SK-N-SH treated with all-trans-retinoic acid at 6 μM for 48 hours (cell line): ENCODE measurements around the gene MARF1.
A peak's percentile ranks its signal among the peaks of the same experiment; 100 is the strongest.

Experiments used
- ARNTL ChIP-seq: fragments of 450-650 bp; formaldehyde crosslinking; IDR thresholded peaks from 2 replicates; pipeline ENCODE4 v1.5.0; 2020; ENCODE audit warnings: low read depth, mild to moderate bottlenecking, moderate library complexity, borderline replicate concordance
- ISL1 ChIP-seq: fragments of 250-450 bp; sonication (Bioruptor Pico); IDR thresholded peaks from 2 replicates; pipeline ENCODE4 v2.1.2; 2022; ENCODE audit warnings: mild to moderate bottlenecking, moderate library complexity
- OSR1 ChIP-seq: fragments of 250-450 bp; sonication (Bioruptor Pico); IDR thresholded peaks from 2 replicates; pipeline ENCODE4 v1.8.0; 2022; ENCODE audit warnings: moderate library complexity, mild to moderate bottlenecking, inconsistent platforms
- PPARA ChIP-seq: fragments of 250-450 bp; sonication (Bioruptor Pico); IDR thresholded peaks from 2 replicates; pipeline ENCODE4 v1.5.0; 2020; ENCODE audit warnings: mild to moderate bottlenecking, borderline replicate concordance
- RARB ChIP-seq: fragments of 250-450 bp; sonication (Bioruptor Pico); IDR thresholded peaks from 2 replicates; pipeline ENCODE4 v1.8.0; 2021; ENCODE audit warnings: mild to moderate bottlenecking, moderate library complexity
- ZFP3 ChIP-seq: fragments of 250-450 bp; sonication (Bioruptor Pico); IDR thresholded peaks from 2 replicates; pipeline ENCODE4 v1.5.0; 2020; ENCODE audit warnings: mild to moderate bottlenecking, moderate library complexity
- ZNF565 ChIP-seq: fragments of 450-650 bp; formaldehyde crosslinking; conservative IDR thresholded peaks from 2 replicates; pipeline ENCODE4 v1.5.0; 2020; ENCODE audit warnings: low read depth, mild to moderate bottlenecking, moderate library complexity
- TF ChIP-seq, protein P1 (sequence below): fragments of 250-450 bp; sonication (Bioruptor Pico); IDR thresholded peaks from 2 replicates; pipeline ENCODE4 v1.8.0; 2020; ENCODE audit warnings: mild to moderate bottlenecking, moderate library complexity, borderline replicate concordance
- TF ChIP-seq, protein P2 (sequence below): fragments of 250-450 bp; sonication (Bioruptor Pico); IDR thresholded peaks from 2 replicates; pipeline ENCODE4 v1.5.1; 2020; ENCODE audit warnings: low read depth, mild to moderate bottlenecking, moderate library complexity
- TF ChIP-seq, protein P3 (sequence below): fragments of 250-450 bp; sonication (Bioruptor Pico); IDR thresholded peaks from 2 replicates; pipeline ENCODE4 v1.5.1; 2021; ENCODE audit warnings: mild to moderate bottlenecking, moderate library complexity

DNA sequence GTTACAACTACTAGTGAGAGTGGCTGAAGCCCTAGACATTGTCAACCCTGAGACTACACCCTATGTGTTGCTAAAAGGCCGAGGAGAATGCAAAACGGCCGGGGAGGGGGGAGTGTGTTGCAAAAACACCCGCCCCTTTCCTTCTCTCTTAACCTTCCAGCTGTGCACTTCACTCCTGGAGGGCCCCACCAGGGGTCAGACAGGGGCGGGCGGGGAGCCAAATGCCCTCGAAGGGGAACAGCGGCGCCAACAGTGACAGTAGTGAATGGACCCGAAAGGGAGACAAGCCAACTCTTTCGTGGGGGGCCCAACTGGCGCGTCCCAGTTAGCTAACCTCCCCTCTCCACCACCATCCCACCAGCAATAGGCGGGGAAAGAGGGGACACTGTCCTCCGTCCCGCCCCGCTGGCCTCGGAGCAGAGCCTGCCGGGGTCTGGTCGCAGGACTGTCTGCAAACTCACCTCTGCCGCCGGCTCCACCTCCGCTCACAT lies 352 bp downstream of the MARF1 start:
- TF ChIP-seq ZNF565 (CRISPR knock-in tag) (no peak), ISL1 (CRISPR knock-in tag) (no peak), ZFP3 (CRISPR knock-in tag) (no peak), ARNTL (CRISPR knock-in tag) (no peak), RARB (CRISPR knock-in tag) (no peak), OSR1 (no peak), PPARA (CRISPR knock-in tag) (no peak)
- TF ChIP-seq, protein P1, sequence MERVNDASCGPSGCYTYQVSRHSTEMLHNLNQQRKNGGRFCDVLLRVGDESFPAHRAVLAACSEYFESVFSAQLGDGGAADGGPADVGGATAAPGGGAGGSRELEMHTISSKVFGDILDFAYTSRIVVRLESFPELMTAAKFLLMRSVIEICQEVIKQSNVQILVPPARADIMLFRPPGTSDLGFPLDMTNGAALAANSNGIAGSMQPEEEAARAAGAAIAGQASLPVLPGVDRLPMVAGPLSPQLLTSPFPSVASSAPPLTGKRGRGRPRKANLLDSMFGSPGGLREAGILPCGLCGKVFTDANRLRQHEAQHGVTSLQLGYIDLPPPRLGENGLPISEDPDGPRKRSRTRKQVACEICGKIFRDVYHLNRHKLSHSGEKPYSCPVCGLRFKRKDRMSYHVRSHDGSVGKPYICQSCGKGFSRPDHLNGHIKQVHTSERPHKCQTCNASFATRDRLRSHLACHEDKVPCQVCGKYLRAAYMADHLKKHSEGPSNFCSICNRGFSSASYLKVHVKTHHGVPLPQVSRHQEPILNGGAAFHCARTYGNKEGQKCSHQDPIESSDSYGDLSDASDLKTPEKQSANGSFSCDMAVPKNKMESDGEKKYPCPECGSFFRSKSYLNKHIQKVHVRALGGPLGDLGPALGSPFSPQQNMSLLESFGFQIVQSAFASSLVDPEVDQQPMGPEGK: peak; percentile 67; the same call in 1 of the 2 replicates
- TF ChIP-seq, protein P2, sequence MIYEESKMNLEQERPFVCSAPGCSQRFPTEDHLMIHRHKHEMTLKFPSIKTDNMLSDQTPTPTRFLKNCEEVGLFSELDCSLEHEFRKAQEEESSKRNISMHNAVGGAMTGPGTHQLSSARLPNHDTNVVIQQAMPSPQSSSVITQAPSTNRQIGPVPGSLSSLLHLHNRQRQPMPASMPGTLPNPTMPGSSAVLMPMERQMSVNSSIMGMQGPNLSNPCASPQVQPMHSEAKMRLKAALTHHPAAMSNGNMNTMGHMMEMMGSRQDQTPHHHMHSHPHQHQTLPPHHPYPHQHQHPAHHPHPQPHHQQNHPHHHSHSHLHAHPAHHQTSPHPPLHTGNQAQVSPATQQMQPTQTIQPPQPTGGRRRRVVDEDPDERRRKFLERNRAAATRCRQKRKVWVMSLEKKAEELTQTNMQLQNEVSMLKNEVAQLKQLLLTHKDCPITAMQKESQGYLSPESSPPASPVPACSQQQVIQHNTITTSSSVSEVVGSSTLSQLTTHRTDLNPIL (CRISPR knock-in tag): no peak
- TF ChIP-seq, protein P3, sequence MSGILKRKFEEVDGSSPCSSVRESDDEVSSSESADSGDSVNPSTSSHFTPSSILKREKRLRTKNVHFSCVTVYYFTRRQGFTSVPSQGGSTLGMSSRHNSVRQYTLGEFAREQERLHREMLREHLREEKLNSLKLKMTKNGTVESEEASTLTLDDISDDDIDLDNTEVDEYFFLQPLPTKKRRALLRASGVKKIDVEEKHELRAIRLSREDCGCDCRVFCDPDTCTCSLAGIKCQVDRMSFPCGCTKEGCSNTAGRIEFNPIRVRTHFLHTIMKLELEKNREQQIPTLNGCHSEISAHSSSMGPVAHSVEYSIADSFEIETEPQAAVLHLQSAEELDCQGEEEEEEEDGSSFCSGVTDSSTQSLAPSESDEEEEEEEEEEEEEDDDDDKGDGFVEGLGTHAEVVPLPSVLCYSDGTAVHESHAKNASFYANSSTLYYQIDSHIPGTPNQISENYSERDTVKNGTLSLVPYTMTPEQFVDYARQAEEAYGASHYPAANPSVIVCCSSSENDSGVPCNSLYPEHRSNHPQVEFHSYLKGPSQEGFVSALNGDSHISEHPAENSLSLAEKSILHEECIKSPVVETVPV (CRISPR knock-in tag): no peak
